HL-60/S4 treated with retinoic acid at 250 ng/mL for 4 days and 3 days (cell line): ENCODE results near the gene TMEM141.
"Not testable (repeated sequence)": the region's sequence is repeated elsewhere in the genome, so short reads cannot be mapped to it uniquely, and the experiment has no call there.

Source experiments
- in situ Hi-C: fragments of 300-500 bp; cut with MboI; formaldehyde crosslinking; loops from 2 replicates; pipeline ENCODE4 v1.7.0; 2022; ENCODE audit warnings: low sequenced_read_pairs

TMEM141 gene

DNA sequence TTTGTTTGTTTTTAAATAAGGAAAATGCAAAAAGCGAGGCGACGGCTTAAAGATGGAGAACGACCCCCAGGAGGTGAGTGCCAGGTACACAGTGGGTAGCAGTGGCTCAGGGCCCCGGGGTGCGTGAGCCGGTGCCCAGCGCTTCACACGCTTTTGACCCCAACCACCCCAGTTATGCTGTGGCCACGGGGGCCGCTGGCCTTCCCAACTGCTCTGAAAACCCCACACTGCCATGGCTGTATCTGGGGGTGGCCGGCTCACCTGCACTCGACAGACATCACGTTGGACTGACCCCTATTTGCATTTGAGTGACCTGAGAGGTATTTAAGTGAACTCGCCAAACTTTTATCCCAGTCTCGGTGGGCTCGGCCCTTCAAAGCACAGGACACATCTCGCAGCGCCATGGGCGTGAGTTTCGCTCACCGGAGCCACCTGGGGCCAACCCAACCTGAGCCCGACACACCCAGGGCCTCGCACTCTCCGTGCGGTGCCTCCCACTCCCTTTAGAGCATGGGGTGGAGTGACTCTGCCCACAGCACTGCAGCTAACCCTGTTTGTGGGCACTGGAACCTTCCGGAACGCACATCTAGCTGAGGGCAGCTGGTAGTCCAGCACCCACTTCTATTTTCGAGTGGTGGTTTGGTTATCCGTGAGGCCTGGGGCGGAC, 37.5 kb downstream of the TMEM141 start:
- in situ Hi-C loops, result no loop called here

DNA sequence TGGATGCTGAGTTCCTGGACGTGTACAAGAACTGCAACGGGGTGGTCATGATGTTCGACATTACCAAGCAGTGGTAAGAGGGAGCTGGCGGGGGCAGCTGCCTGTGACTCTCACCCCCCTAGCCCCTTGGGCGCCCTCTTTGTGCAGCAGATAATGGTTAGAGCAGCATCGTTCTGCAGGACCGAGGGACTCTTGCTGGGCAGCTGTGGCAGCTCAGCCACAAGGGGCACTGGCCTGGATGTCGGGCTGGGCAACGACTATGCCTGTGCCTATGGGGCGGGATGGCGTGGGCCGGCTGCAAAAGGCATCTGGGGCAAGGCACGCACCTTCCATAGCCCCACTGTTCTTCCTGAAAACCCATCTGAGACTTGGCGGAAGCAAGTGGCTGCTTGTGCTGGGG, 38.3 kb downstream of the TMEM141 start:
- in situ Hi-C loops, result no loop called here

- in situ Hi-C loops, result no loop called here
Measured at GRCh38 chr9:136829981-136830885, 39.1 kb downstream of the TMEM141 start.

DNA sequence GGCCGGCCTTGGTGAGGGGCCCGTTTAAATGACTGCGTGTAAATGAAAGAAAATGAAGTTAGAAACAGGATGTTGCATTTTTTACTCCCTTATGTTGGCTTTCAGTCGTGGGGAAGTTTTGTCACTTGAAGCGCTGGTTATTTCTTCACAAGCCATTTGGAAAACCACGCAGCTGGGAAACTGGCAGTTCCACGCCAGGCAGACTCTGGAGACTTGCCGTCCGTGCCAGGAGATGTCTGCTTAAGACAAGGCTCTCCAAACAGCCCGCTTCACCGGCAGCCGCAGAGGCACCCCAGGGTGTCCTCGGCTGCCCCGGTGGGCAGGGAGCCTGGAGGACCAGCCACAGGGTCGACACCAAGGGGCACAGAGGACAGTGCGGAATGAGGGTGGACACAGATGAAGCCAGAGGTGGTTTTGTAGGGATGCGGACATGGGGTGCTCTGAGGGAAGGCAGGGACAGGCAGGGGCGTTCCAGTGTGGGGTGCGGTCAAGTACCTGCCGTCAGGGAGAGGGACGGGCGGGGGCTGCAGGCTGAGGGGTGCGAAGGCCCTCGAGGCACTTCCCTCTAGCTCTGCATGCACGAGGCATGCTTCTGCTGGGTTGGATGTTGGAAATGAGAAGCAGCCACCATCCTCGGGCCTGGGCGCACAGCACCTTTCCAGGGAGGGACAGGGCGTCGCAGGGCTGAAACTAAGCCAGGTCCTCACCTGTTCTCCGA, 40.0 kb downstream of the TMEM141 start:
- in situ Hi-C loops, result no loop called here

GRCh38 chr9:136831720-136832104, 40.6 kb downstream of the TMEM141 start:
- in situ Hi-C loops, result no loop called here

DNA sequence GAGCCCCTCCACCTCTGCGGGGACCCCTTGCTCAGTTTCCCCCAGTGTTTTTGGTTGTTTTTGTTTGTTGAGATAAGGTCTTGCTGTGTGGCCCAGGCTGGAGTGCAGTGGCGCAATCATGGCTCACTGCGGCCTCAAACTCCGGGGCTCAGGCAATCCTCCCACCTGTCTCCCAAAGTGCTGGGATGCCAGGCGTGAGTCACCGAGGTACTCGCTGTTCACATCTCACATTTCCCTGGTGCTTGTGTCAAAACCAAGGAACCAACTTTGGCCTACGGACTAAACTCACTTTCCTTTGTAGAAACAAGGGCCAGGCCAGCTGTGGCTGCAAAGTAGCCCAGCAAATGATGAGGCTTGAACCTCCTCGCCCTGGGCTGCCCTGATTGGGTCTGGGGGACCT, 41.4 kb downstream of the TMEM141 start:
- in situ Hi-C loops, result no loop called here

DNA sequence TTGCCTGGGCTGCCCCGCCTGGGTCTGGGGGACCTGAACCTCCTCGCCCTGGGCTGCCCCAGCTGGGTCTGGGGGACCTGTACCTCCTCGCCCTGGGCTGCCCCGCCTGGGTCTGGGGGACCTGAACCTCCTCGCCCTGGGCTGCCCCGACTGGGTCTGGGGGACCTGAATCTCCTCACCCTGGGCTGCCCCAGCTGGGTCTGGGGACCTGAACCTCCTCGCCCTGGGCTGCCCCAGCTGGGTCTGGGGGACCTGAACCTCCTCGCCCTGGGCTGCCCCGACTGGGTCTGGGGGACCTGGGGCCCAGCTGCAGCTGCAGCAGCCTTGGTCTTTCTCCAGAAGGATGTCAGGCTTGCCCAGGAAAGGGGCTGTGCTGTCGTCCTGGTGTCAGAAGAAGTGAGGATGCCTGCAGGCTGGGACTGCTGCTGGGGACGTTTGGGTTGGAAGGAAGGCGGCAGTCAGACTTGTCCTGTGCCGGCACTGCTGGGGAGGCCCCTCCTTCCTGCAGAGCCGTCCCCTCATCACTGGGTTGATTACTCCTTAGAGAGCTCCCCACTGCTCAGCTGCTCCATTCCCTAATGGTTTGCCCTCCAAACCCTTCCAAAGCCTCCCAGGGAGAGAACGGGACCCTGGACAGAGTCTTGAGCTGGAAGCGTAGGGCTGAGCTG, 42.4 kb downstream of the TMEM141 start:
- in situ Hi-C loops, result not testable (repeated sequence)

DNA sequence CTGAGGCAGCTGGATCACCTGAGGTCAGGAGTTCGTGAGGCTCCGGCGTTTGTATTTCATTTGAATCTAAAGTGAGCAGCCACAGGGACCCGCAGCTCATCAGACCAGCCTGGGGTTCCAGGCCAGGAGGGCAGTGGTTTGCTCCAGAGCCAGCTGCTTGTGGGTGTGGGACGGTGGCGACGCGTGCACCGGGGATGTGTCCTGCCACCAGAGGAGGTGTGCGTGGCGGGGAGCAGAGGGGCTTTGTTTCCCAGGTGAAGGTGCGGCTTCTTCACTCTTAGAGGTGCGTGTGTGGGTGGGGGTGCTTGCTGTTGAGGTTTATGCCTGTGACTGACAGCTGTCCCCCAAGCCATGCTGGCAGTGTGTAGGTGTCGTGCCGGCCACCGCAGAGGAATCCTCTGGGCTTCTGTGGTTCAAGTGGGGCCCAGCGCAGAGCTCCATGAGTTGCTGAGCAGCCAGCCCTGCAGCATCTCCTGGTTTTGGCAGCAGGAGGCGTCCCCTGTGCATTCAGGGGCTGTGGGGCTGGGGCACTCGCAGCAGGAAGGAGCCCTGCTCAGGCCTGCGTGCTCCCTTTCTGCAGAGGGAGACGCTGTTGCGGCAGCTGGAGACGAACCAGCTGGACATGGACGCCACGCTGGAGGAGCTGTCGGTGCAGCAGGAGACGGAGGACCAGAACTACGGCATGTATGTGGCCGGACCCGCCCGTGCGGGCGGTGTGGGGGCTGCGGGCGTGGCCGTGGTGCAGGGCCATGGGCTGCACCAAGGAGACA, 44.2 kb downstream of the TMEM141 start:
- in situ Hi-C loops, result no loop called here

DNA sequence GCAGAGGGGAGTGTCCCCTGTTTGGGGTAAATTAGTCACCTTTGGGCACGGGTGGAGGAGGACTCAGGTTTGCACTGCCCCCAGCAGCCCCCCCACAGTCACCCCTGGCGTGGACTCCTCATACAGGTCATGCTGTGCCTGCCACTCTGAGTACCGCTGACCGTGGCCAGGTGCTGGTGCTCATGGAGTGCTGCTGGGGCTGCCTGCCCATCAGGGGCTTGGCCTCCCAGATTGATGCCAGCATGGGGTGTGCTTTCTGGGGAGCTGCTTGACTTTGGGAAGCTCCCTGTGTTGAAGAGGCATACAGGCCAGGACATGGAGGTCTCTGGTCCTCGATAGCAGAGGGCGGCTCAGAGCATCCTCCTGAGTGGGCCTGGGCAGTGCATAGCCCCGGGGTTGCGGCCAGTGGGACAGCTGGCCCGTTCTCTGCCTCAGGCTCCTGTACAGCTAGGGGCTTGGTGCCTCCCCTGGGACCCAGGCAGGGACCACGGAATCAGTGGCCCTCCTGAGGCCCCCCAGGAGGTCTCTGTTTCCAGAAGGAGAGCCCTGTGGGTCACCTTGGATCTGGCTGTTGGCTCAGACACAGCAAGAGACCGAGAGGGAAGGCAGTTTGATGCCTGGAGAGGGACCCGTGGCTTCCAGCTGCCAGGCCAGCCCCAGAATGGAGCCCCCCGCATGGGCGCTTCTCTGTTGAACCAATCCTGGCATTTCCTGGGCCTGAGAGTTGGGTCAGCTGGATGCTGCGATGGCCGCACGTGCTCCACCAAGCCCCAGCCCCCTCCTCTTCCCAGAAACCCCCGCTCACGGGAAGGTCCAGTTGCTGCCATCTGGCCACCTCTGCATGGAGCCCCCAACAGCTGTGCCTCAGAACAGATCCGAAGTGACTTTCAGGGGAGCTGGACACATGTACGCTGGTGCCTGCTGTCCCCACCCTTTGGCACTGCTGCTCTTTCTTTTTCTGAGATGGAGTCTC, 45.1 kb downstream of the TMEM141 start:
- in situ Hi-C loops, result no loop called here

DNA sequence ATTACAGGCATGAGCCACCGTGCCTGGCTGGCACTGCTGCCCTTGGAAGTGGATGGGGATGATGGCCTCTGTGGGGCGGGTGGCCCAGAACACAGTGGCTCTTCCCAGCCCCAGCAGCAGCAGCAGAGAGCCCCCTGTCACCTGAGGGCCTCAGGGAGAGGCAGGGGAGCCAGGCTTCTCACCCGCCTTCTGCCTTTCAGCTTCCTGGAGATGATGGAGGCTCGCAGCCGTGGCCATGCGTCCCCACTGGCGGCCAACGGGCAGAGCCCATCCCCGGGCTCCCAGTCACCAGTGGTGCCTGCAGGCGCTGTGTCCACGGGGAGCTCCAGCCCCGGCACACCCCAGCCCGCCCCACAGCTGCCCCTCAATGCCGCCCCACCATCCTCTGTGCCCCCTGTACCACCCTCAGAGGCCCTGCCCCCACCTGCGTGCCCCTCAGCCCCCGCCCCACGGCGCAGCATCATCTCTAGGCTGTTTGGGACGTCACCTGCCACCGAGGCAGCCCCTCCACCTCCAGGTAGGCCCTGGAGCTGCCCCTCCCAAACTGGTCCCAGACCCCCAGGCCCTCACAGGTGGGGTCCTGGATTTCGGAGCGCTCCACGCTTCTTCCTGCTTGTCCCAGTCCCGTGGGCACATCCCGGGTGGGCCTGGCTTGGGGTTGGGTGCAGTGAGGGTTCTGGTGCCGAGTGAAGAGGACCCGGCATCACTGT, 46.2 kb downstream of the TMEM141 start:
- in situ Hi-C loops, result no loop called here

GRCh38 chr9:136837856-136838277, 46.7 kb downstream of the TMEM141 start:
- in situ Hi-C loops, result not testable (repeated sequence)

DNA sequence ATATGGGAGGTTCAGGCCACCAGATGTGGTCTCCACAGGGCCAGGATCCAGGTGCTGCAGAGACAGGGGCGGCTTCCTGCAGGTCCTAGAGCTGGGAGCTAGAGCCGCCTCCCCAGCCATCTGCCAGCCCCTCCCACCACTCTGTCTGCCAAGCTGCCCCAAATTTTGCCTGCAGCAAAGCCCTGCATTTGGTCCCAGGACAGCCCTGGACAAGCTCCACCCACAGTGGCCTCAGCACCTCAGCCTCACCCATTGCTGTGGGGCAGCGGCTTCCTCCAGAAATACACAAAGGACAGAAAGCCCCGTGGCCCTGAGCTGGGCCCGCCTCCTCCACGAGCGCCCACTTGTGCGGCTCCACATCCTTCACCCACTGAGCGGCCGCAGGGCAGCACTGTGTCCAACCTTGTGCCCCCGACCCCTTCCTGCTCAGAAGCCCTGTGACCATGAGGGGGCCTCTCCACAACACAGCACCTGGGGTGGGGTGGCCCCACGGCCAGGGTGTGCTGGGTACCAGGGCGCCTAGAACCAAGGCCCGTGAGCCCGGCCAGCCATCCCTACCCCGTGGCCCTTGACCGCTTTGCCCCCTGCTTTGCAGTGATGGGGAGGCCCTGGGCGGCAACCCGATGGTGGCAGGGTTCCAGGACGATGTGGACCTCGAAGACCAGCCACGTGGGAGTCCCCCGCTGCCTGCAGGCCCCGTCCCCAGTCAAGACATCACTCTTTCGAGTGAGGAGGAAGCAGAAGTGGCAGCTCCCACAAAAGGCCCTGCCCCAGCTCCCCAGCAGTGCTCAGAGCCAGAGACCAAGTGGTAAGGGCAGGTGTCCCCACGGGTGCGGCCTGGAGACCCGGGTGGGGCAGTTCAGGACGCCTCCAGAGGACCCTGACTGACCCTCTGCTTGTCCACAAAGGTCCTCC, 47.4 kb downstream of the TMEM141 start:
- in situ Hi-C loops, result no loop called here

GRCh38 chr9:136839229-136840139, 48.3 kb downstream of the TMEM141 start:
- in situ Hi-C loops, result no loop called here

DNA sequence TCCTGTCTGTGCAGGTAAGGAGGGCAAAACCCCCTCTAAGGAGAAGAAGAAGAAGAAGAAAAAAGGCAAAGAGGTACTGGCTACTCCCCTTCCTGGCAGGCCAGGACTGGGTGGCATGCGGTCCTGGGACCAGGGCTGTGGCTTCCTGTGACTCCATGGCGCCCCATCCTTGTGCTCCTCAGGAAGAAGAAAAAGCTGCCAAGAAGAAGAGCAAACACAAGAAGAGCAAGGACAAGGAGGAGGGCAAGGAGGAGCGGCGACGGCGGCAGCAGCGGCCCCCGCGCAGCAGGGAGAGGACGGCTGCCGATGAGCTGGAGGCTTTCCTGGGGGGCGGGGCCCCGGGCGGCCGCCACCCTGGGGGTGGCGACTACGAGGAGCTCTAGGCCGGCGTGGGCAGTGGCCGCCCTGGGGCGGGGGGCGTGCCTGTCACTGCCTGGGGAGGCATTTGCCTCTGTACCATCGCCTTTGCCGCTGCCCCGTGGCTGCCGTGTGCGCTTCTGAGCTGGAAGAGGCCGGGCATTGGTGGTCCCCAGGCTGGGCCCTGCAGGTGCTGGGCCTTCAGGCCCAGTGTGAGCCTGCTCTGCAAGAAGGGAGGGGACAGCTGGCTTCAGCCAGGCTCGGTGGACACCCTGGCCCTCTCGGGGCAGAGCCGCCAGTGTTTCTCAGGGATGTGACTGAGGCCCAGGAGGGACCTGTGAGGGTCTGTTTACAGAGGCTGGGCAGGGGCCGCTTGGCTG, 49.2 kb downstream of the TMEM141 start:
- in situ Hi-C loops, result no loop called here

GRCh38 chr9:136840877-136841645, 49.9 kb downstream of the TMEM141 start:
- in situ Hi-C loops, result no loop called here
